IPS-18a (cell line): ENCODE data around the gene PDK1.

Source experiments
- H3K27ac ChIP-seq: one replicate; pipeline ENCODE4 v1.5.1; 2013; ENCODE audit warnings: low read length
- H3K27me3 ChIP-seq: one replicate; pipeline ENCODE4 v1.6.1; 2013; ENCODE audit warnings: mild to moderate bottlenecking, low read length; ENCODE audit not compliant: control insufficient read depth, insufficient read depth
- H3K36me3 ChIP-seq: one replicate; pipeline ENCODE4 v1.6.1; 2013; ENCODE audit warnings: low read depth, low read length; ENCODE audit not compliant: control insufficient read depth
- H3K4me1 ChIP-seq: one replicate; pipeline ENCODE4 v1.6.1; 2013; ENCODE audit warnings: low read depth, low read length; ENCODE audit not compliant: control insufficient read depth
- H3K4me3 ChIP-seq: one replicate; pipeline ENCODE4 v1.5.1; 2013; ENCODE audit warnings: low read length
- H3K9ac ChIP-seq: one replicate; pipeline ENCODE4 v1.6.1; 2013; ENCODE audit warnings: mild to moderate bottlenecking, low read length, moderate library complexity
- H3K9me3 ChIP-seq: one replicate; pipeline ENCODE4 v1.6.1; 2013; ENCODE audit warnings: low read depth, low read length; ENCODE audit not compliant: control insufficient read depth

PDK1 gene

GRCh38 chr2:172647439-172647838 is 91.5 kb downstream of the PDK1 start:
- no peaks in the 10 kb centered on the region for H3K27me3 ChIP-seq
- H3K9me3 ChIP-seq = no peaks in the 10 kb centered on the region
- H3K4me3 ChIP-seq = no peak overlapping the region
- no peak overlapping the region for H3K9ac ChIP-seq
- H3K27ac ChIP-seq = no peak overlapping the region
- H3K4me1 ChIP-seq = no peaks in the 10 kb centered on the region
- H3K36me3 ChIP-seq = no peaks in the 10 kb centered on the region

- no peak overlapping the region for H3K4me3 ChIP-seq
These were observed 99.4 kb downstream of the PDK1 start for GRCh38 chr2:172655091-172655837.

GRCh38 chr2:172655838-172656573 is 100.1 kb downstream of the PDK1 start:
- no peak overlapping the region for H3K9ac ChIP-seq
- no peaks in the 10 kb centered on the region for H3K36me3 ChIP-seq
- no peaks in the 10 kb centered on the region for H3K4me1 ChIP-seq
- H3K9me3 ChIP-seq = no peaks in the 10 kb centered on the region
- H3K27ac ChIP-seq = no peak overlapping the region
- no peaks in the 10 kb centered on the region for H3K27me3 ChIP-seq
- H3K4me3 ChIP-seq = no peak overlapping the region

More at GRCh38 chr2:172655091-172655837, 99.4 kb downstream of the PDK1 start:
- no peak overlapping the region for H3K9ac ChIP-seq
- no peaks in the 10 kb centered on the region for H3K9me3 ChIP-seq
- H3K36me3 ChIP-seq = no peaks in the 10 kb centered on the region
- no peak overlapping the region for H3K27ac ChIP-seq
- no peaks in the 10 kb centered on the region for H3K4me1 ChIP-seq
- H3K27me3 ChIP-seq = no peaks in the 10 kb centered on the region
